Measurements from ENCODE around the gene FAM174A.
"Not testable (repeated sequence)": the region's sequence is repeated elsewhere in the genome, so short reads cannot be mapped to it uniquely, and the experiment has no call there.

Gene FAM174A

DNA sequence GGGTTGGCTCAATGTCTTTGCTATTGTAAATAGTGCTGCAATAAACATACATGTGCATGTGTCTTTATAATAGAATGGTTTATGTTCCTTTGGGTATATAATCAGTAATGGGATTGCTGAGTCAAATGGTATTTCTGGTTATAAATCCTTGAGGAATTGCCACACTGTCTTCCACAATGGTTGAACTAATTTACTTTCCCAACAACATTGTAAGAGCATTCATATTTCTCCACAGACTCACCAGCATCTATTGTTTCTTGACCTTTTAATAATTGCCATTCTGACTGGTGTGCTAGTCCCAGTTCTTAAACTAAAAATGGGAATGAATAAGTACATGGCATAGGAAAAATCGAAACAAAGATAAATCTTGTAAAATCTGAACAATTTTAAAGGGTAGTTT lies 68.8 kb downstream of the FAM174A start:
- not testable (repeated sequence) for H3K4me1 ChIP-seq (ENCODE audit: control insufficient read depth, insufficient read depth, low read length); H3K27ac ChIP-seq (ENCODE audit: low read length); H3K36me3 ChIP-seq (ENCODE audit: control insufficient read depth, insufficient read depth, low read length); H3K4me3 ChIP-seq (ENCODE audit: low read length); H3K9me3 ChIP-seq (ENCODE audit: control insufficient read depth, insufficient read depth, low read length); H3K27me3 ChIP-seq (ENCODE audit: control insufficient read depth, insufficient read depth, low read length); DNase-seq (ENCODE audit: low read depth, low spot score)
- no CpG with 5 or more reads among the region's 1 CpG for WGBS (ENCODE audit: insufficient coverage, insufficient read length)

DNA sequence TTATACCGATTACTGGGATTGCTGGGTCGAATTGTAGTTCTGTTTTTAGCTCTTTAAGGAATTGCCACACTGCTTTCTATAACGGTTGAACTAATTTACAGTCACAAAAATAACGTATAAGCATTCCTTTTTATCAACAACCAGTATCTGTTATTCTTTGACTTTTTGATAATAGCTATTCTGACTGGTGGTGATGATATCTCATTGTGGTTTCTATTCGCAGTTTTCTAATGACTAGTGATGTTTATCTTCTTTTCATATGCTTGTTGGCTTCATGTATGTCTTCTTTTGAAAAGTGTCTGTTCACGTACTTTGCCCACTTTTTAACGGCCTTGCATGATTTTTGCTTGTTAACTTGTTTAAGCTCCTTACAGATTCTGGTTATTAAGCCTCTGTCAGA lies 74.4 kb downstream of the FAM174A start:
- no CpG with 5 or more reads among the region's 7 CpGs for WGBS (ENCODE audit: insufficient coverage, insufficient read length)

DNA sequence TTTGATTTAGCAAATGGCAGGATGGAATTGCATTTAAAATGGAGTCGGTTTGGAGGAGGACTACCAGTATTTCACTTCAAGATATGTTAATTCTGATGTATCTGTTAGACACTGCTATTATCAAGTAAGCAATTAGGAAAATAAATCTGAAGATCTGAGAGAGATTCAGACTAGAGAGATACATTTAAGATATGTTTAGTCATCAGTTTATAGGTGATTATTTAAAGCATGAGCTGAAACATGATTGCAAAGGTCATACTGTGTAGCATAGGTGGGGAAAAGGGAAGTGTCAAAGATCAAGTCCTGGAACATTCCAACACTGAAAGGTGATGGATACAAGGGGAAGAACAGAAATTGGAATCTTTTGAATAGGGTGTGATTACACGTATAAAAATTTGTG lies 79.1 kb downstream of the FAM174A start:
- DNase-seq (ENCODE audit: low read depth, low spot score) = no peak
- no peak overlapping the region for H3K27ac ChIP-seq (ENCODE audit: low read length)
- no peaks in the 10 kb centered on the region for H3K27me3 ChIP-seq (ENCODE audit: control insufficient read depth, insufficient read depth, low read length)
- H3K36me3 ChIP-seq (ENCODE audit: control insufficient read depth, insufficient read depth, low read length) = no peaks in the 10 kb centered on the region
- no peak overlapping the region for H3K4me3 ChIP-seq (ENCODE audit: low read length)
- no peaks in the 10 kb centered on the region for H3K4me1 ChIP-seq (ENCODE audit: control insufficient read depth, insufficient read depth, low read length)
- H3K9me3 ChIP-seq (ENCODE audit: control insufficient read depth, insufficient read depth, low read length) = no peaks in the 10 kb centered on the region
- no CpG with 5 or more reads among the region's 2 CpGs for WGBS (ENCODE audit: insufficient coverage, insufficient read length)

More for the DNA sequence above, 74.4 kb downstream of the FAM174A start:
- H3K27me3 ChIP-seq (ENCODE audit: control insufficient read depth, insufficient read depth, low read length) = no peaks in the 10 kb centered on the region
- H3K4me3 ChIP-seq (ENCODE audit: low read length) = no peak overlapping the region
- H3K27ac ChIP-seq (ENCODE audit: low read length) = no peak overlapping the region
- DNase-seq (ENCODE audit: low read depth, low spot score) = no peak
- no peaks in the 10 kb centered on the region for H3K9me3 ChIP-seq (ENCODE audit: control insufficient read depth, insufficient read depth, low read length)
- no peaks in the 10 kb centered on the region for H3K36me3 ChIP-seq (ENCODE audit: control insufficient read depth, insufficient read depth, low read length)
- no peaks in the 10 kb centered on the region for H3K4me1 ChIP-seq (ENCODE audit: control insufficient read depth, insufficient read depth, low read length)

DNA sequence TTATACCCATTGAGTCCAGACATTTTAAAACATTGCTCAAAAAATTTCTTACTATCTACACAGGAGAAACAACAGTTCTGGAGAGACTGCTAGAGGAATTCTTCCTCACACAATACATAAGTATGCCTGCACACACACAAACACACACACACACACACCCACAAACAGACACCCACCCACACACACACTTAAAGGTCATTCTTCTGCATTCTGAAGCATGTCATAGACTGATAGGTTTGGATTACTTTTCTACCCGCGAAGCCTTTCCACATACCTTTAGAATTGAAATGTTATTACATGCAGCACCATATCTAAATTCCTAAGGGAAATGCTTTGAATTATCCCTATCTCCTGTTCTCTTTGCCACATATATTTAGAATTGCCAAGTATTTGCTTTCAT lies 80.2 kb downstream of the FAM174A start:
- H3K4me3 ChIP-seq (ENCODE audit: low read length) = no peak overlapping the region
- DNase-seq (ENCODE audit: low read depth, low spot score) = no peak
- no peaks in the 10 kb centered on the region for H3K27me3 ChIP-seq (ENCODE audit: control insufficient read depth, insufficient read depth, low read length)
- no peak overlapping the region for H3K27ac ChIP-seq (ENCODE audit: low read length)
- H3K9me3 ChIP-seq (ENCODE audit: control insufficient read depth, insufficient read depth, low read length) = no peaks in the 10 kb centered on the region
- H3K36me3 ChIP-seq (ENCODE audit: control insufficient read depth, insufficient read depth, low read length) = no peaks in the 10 kb centered on the region
- WGBS (ENCODE audit: insufficient coverage, insufficient read length) = no CpG with 5 or more reads among the region's 2 CpGs
- H3K4me1 ChIP-seq (ENCODE audit: control insufficient read depth, insufficient read depth, low read length) = no peaks in the 10 kb centered on the region

DNA sequence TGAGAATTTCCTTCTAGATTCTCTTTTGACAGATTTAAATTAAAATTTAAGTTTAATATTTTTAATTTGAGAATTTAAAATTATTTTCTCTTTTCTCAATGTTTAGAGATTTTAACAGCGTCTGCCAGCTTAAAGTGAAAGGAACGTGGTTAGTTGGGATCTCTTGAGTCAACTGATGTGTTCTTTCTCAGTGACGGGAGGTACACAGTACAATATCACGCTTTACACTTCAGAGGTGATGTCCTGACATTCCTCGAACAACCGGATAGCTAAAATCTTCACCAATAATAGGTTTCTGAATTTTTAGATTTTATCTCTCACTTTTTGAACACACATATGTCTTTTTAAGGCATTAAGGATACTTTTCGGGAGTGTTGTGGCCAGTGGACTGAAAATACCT lies 81.1 kb downstream of the FAM174A start:
- no peaks in the 10 kb centered on the region for H3K27me3 ChIP-seq (ENCODE audit: control insufficient read depth, insufficient read depth, low read length)
- WGBS (ENCODE audit: insufficient coverage, insufficient read length) = no CpG with 5 or more reads among the region's 7 CpGs
- no peaks in the 10 kb centered on the region for H3K9me3 ChIP-seq (ENCODE audit: control insufficient read depth, insufficient read depth, low read length)
- no peak for DNase-seq (ENCODE audit: low read depth, low spot score)
- no peaks in the 10 kb centered on the region for H3K4me1 ChIP-seq (ENCODE audit: control insufficient read depth, insufficient read depth, low read length)
- H3K4me3 ChIP-seq (ENCODE audit: low read length) = no peak overlapping the region
- no peaks in the 10 kb centered on the region for H3K36me3 ChIP-seq (ENCODE audit: control insufficient read depth, insufficient read depth, low read length)
- H3K27ac ChIP-seq (ENCODE audit: low read length) = no peak overlapping the region

DNA sequence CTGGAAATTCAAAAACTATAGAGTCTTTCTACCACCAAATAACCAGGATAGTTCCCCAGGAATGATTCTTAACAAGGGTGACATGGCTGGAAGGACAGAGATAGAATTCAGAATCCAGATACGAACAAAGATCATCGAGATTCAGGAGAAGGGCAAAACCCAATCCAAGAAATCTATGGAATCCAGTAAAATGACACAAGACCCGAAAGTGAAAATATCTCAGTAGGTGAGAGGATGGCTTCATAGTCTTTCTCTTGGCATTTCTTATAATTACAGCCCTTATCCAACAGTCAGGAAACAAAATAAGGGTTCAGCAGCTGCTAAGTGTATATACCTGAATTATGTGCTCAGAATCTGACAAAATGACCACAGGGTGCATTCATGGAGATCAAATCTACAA lies 81.8 kb downstream of the FAM174A start:
- no peak for DNase-seq (ENCODE audit: low read depth, low spot score)
- WGBS (ENCODE audit: insufficient coverage, insufficient read length) = no CpG with 5 or more reads among the region's 3 CpGs
- Histone ChIP-seq H3K4me3 (ENCODE audit: low read length) (no peak overlapping the region), H3K4me1 (ENCODE audit: control insufficient read depth, insufficient read depth, low read length) (no peaks in the 10 kb centered on the region), H3K9me3 (ENCODE audit: control insufficient read depth, insufficient read depth, low read length) (no peaks in the 10 kb centered on the region), H3K27ac (ENCODE audit: low read length) (no peak overlapping the region), H3K36me3 (ENCODE audit: control insufficient read depth, insufficient read depth, low read length) (no peaks in the 10 kb centered on the region), H3K27me3 (ENCODE audit: control insufficient read depth, insufficient read depth, low read length) (no peaks in the 10 kb centered on the region)

DNA sequence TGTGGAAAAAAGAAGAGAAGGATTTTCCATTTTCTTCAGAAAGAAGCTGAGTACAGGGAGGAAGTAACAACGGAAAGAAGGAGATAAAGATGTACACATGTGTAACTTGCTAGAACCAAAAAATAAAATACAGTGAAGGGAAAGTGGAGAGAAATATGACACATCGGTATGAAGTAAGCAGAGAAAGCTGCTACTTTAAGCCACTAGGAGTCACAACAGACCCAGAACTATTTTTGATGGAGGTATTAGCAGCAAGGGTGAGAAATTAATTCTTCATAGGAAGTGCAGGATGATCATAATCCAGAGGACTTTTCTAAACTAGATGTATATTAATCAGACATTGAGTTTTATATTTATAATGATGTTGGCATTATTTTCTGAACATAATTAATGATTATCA lies 88.5 kb downstream of the FAM174A start:
- no peak overlapping the region for H3K4me3 ChIP-seq (ENCODE audit: low read length)
- no peak for DNase-seq (ENCODE audit: low read depth, low spot score)
- no peaks in the 10 kb centered on the region for H3K4me1 ChIP-seq (ENCODE audit: control insufficient read depth, insufficient read depth, low read length)
- H3K27ac ChIP-seq (ENCODE audit: low read length) = no peak overlapping the region
- no CpG with 5 or more reads among the region's 2 CpGs for WGBS (ENCODE audit: insufficient coverage, insufficient read length)
- no peaks in the 10 kb centered on the region for H3K9me3 ChIP-seq (ENCODE audit: control insufficient read depth, insufficient read depth, low read length)
- H3K27me3 ChIP-seq (ENCODE audit: control insufficient read depth, insufficient read depth, low read length) = no peaks in the 10 kb centered on the region
- H3K36me3 ChIP-seq (ENCODE audit: control insufficient read depth, insufficient read depth, low read length) = no peaks in the 10 kb centered on the region

DNA sequence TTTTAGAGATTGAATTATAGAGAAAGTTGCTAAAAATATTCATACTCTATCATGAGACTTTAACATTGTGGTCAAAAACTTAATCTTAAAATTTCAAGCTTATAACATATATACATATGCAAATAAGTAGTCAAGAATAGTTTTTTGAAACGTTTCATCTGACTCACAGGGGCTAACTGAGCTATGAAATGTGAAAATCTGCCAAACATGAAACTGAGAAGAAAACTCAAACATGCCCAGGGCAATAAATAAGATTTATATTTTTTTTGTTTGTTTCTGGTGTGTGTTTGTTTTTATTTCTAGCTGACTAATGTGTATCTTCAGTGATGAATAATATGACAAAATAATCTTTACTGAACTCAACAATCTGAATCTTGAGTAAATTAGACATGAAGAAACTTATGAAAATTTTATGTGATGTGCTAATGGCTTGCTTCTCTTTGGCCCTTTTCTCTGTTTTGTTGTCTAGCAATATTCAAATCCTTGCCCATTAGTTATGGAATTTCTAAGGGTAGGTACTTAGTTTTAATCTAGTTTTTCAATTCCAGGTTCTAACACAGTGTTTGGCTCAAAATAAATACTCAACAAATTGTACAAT lies 99.9 kb downstream of the FAM174A start:
- Histone ChIP-seq H3K4me3 (ENCODE audit: low read length) (no peak overlapping the region), H3K36me3 (ENCODE audit: control insufficient read depth, insufficient read depth, low read length) (no peaks in the 10 kb centered on the region), H3K27me3 (ENCODE audit: control insufficient read depth, insufficient read depth, low read length) (no peaks in the 10 kb centered on the region), H3K27ac (ENCODE audit: low read length) (no peak overlapping the region), H3K4me1 (ENCODE audit: control insufficient read depth, insufficient read depth, low read length) (no peaks in the 10 kb centered on the region), H3K9me3 (ENCODE audit: control insufficient read depth, insufficient read depth, low read length) (no peaks in the 10 kb centered on the region)
- DNase-seq (ENCODE audit: low read depth, low spot score) = no peak
- WGBS (ENCODE audit: insufficient coverage, insufficient read length) = no CpG with 5 or more reads among the region's 1 CpG
